Activated CD8-positive, alpha-beta memory T cell treated with anti-CD3 and anti-CD28 coated beads, Interleukin-2, amount 50 U/mL, for 48 hours (primary cell): Measurements from ENCODE around the gene FIBIN.

Source experiments
- DNase-seq: peaks from one replicate; pipeline ENCODE4 v3.0.0-alpha.2; 2020

Gene FIBIN

DNA sequence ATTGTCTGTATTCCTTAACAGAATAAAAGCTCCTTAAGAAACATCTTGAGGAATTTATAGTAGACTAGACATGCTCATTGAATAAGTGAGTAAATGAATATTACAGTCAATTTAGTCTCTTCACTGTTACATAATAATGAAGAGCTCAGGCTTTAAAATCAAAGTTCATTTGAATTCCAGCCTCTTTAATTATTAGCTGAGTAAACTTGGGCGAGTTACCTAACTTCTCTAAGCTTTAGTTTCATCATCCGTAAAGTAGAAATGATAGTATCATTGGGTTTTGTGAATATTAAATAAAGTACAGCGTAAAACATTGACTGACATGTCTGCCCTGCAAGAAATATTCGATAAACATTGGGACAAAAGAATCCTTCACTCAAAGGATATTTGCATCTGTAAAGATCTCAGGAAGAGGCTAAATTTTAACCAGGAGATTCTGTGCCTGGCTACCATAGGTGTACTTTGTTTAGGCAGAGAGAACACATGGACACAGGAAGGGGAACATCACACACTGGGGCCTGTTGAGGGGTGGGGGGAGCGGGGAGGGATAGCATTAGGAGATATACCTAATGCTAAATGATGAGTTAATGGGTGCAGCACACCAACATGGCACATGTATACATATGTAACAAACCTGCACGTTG lies 31.5 kb downstream of the FIBIN start:
- DNase-seq, result no peak

- DNase-seq, result no peak
Observed at GRCh38 chr11:27025957-27026733, 32.2 kb downstream of the FIBIN start.

- no peak for DNase-seq
Observed at GRCh38 chr11:27028561-27028965, 34.7 kb downstream of the FIBIN start.

GRCh38 chr11:27029966-27030365 lies 36.1 kb downstream of the FIBIN start:
- DNase-seq, result no peak

GRCh38 chr11:27031754-27032153 lies 37.8 kb downstream of the FIBIN start:
- no peak for DNase-seq

DNA sequence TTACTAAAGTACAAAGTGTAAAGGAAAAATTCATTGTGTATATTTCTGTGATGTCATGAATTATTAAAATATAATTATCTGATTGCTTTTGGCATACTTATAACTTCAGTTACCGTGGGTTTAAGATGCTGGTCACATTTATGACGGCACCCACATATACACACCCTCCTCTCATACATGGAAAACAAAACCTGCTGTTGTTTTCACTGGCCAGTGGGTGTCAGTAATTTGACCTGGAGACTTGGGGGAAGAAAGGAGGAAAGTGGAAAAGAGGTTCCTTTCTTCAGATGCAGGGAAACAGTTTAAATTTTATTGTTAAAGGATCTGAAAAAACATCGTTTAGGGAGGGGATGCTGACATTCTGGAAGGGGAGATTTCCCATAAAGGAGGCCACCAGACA lies 46.0 kb downstream of the FIBIN start:
- no peak for DNase-seq

DNA sequence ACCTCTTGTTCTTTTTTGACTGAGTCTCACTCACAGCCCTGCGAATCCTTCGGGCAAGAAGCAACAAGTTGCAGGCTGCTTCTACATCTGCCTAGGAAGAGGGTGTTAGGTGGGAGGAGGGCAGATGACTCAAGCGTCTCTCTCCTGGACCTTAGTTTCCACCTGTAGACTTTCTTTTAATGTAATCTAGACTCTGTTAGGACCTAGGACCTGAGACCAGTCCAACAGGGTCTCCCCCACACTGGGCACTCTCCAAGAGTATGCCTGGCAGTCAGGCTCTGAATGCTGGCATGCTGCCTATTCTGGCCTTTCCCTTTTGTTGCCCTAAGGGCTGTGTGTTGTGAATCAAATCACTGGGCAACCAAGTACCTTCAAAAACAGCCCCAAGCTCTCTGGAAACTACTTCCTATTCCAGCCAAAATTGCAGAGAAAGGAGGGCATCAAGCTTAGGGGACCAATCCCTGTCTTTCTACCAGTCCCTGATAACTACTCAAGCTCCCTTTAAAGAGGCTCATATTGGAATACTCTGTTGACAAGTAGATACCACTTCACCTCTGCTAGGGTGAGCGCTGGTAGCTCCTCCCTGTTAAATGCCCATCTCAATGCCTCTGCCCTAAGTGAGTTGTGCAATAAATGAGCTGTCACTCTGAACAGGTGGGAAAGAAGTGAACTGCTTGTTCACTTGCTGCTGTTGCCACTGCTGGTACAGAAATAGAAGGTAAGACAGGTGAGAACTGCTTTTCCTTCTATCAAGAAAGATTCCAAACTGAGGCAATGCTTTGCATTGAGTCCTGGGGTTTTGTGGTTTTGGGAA lies 46.6 kb downstream of the FIBIN start, which contains the start of gene BBOX1:
TSS of gene BBOX1 (plus strand) at position 514 of the 814 bp plus-strand sequence. CDS start 14,616 bp downstream, outside the sequence.
- no peak for DNase-seq

DNA sequence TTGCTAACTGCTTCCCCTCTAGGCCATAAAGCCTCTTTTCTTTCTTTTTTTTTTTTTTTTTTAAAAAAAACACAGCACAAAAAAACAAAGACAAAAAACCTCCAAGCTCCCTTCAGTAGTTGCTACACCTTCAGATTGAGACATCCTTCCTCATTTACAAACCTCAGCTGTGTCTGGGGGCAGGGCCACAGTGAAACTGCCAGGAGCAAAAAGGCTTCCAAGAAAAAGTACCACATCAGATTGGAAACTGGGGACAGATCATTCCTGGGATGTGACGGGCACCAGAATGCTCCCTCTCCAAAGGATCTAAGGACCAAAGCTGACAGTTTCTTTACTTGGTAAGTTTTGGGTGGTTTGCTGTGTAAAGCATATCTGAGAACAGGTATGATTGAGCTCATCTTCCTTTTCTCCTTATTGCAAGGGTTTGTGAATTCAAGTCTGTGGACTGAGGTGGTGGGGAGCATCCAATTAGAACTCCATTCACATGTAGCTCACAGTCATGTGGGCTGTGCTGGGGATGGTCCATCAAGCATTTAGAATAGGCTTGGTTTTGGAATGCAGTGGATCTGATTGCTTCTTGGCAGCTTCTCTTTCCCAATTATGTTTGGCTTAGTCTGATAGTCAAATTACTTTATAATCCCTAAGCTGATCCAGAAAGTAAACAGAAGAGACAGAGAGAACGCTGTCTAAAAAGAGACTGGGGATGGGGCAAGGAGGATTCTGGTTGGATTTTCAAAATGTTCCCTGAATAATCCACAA lies 47.4 kb downstream of the FIBIN start:
- no peak for DNase-seq
